Right atrium auricular region (tissue), 2 donors: ENCODE data around the gene TENT4B. TPM values are rescaled to one million over a fixed set of nuclear protein-coding genes. Genes with fewer than 3 reads are reported as not detected.

Experiments
- DNase-seq: peaks from one replicate; pipeline ENCODE4 v3.0.0-alpha.2; 2019; ENCODE audit warnings: low spot score
- H3K27ac ChIP-seq, 2 donors: fragments of 200-600 bp; sonication (generic); 1 replicate in 1 of 2; 2 replicates in 1 of 2; pipeline ENCODE4 v1.5.1; 2016 to 2019
- H3K27me3 ChIP-seq, 2 donors: fragments of 200-600 bp; sonication (generic); one replicate each; pipeline versions ENCODE4 v1.5.1 to v1.6.0; 2017 to 2019
- H3K36me3 ChIP-seq: fragments of 200-600 bp; sonication (generic); one replicate; pipeline ENCODE4 v1.5.1; 2016
- H3K4me1 ChIP-seq, 2 donors: fragments of 200-600 bp; sonication (generic); one replicate each; pipeline versions ENCODE4 v1.5.1 to v1.6.0; 2017 to 2019
- H3K4me3 ChIP-seq, 2 donors: fragments of 200-600 bp; sonication (generic); 1 replicate in 1 of 2; 2 replicates in 1 of 2; pipeline ENCODE4 v1.5.1; 2017 to 2019; ENCODE audit warnings: mild to moderate bottlenecking in 1 of 2, moderate library complexity in 1 of 2
- H3K9me3 ChIP-seq, 2 donors: fragments of 200-600 bp; sonication (generic); one replicate each; pipeline ENCODE4 v1.5.1; 2019
- CTCF ChIP-seq, 2 donors: fragments of 200-600 bp; sonication (generic); IDR thresholded peaks; one replicate each; pipeline ENCODE4 v1.5.1; 2019; ENCODE audit warnings: antibody characterized with exemption in 2 of 2
- total RNA-seq, 2 donors: library from RNA; depleted of rRNA; stranded (reverse); fragments of >200 nt; gene quantifications; one replicate each; pipeline ENCODE4 v1.1.0, GENCODE V29; 2016

TENT4B gene
- total RNA-seq, 2 donors from 2014 or later, result 5.0 to 6.1 TPM

- DNase-seq, result no peak
- TF ChIP-seq CTCF (IDR thresholded peaks at IDR 0.05), result no peak
- H3K9me3 ChIP-seq, result no peaks in the 10 kb centered on the region
- no peak overlapping the region for H3K27ac ChIP-seq
- H3K27me3 ChIP-seq, result no peaks in the 10 kb centered on the region
- no peak overlapping the region for H3K4me3 ChIP-seq
- peaks cover 34% of the 10 kb centered on the region for H3K36me3 ChIP-seq
- H3K4me1 ChIP-seq, result peaks cover 0 to 3% of the 10 kb centered on the region in 2 donors
Measured at GRCh38 chr16:50215680-50216079, 62.6 kb downstream of the TENT4B start.

- H3K27ac ChIP-seq, result no peak overlapping the region
- TF ChIP-seq CTCF (IDR thresholded peaks at IDR 0.05), result no peak
- H3K36me3 ChIP-seq, result peaks cover 34% of the 10 kb centered on the region
- DNase-seq, result no peak
- H3K27me3 ChIP-seq, result no peaks in the 10 kb centered on the region
- H3K4me1 ChIP-seq, result no peaks in the 10 kb centered on the region
- H3K4me3 ChIP-seq, result no peak overlapping the region
- no peaks in the 10 kb centered on the region for H3K9me3 ChIP-seq
Measured at GRCh38 chr16:50216231-50216630, 63.1 kb downstream of the TENT4B start.

- no peak for TF ChIP-seq CTCF (IDR thresholded peaks at IDR 0.05)
- H3K4me1 ChIP-seq, result no peaks in the 10 kb centered on the region
- peaks cover 30% of the 10 kb centered on the region for H3K36me3 ChIP-seq
- no peak for DNase-seq
- no peak overlapping the region for H3K4me3 ChIP-seq
- no peaks in the 10 kb centered on the region for H3K27me3 ChIP-seq
- no peak overlapping the region for H3K27ac ChIP-seq
- H3K9me3 ChIP-seq, result no peaks in the 10 kb centered on the region
Measured at GRCh38 chr16:50219402-50219975, 66.4 kb downstream of the TENT4B start.

DNA sequence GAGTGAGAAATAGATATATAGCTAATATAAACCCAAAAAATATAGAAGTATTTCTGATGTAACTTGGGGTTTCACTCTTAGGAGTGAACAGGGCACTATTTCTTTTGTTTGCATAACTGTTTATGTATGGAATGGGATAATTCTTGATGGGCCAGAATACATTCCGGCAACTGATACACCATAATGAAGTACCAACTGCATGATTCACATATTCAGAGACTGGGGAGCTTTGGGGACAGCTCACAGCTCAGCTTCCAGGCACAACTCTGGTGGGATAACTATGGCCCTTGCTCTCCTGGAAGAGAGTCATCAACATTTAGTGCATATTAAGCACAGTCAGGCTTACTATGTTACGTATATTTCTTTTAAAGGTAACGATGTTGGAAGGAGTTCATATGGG lies 71.2 kb downstream of the TENT4B start:
- no peaks in the 10 kb centered on the region for H3K27me3 ChIP-seq
- no peaks in the 10 kb centered on the region for H3K9me3 ChIP-seq
- no peak overlapping the region for H3K27ac ChIP-seq
- no peak for DNase-seq
- H3K4me1 ChIP-seq, result no peaks in the 10 kb centered on the region
- no peak overlapping the region for H3K4me3 ChIP-seq
- peaks cover 35% of the 10 kb centered on the region for H3K36me3 ChIP-seq
- no peak for TF ChIP-seq CTCF (IDR thresholded peaks at IDR 0.05)

DNA sequence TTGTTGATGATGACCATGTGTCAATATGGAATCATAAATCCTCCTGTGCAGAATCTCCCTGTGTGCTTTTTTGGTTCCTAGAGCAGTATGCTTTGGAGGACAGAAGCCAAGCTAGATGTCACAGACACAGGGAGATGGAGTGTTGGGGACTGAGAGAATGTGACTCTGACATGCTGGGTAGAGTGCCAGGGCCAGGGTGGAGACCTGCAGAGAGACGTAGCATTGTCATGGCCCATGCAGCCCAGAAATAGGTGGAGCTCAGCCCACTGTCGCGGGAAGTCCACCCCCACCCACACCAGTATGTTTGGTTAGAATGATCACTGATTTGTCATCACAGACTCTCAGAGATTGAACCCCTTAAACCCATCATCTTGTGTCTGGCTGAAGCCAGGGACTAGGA lies 74.0 kb downstream of the TENT4B start:
- Histone ChIP-seq H3K9me3 (no peaks in the 10 kb centered on the region), H3K27me3 (no peaks in the 10 kb centered on the region), H3K4me3 (no peak overlapping the region), H3K27ac (no peak overlapping the region), H3K4me1 (no peaks in the 10 kb centered on the region), H3K36me3 (peaks cover 36% of the 10 kb centered on the region)
- no peak for DNase-seq
- TF ChIP-seq CTCF (IDR thresholded peaks at IDR 0.05), result no peak

GRCh38 chr16:50227665-50228064 lies 74.6 kb downstream of the TENT4B start:
- H3K27me3 ChIP-seq, result no peaks in the 10 kb centered on the region
- no peak overlapping the region for H3K4me3 ChIP-seq

More at GRCh38 chr16:50227665-50228064, 74.6 kb downstream of the TENT4B start:
- no peak overlapping the region for H3K27ac ChIP-seq
- no peaks in the 10 kb centered on the region for H3K4me1 ChIP-seq
- no peaks in the 10 kb centered on the region for H3K9me3 ChIP-seq
- no peak for TF ChIP-seq CTCF (IDR thresholded peaks at IDR 0.05)
- no peak for DNase-seq
- H3K36me3 ChIP-seq, result peaks cover 36% of the 10 kb centered on the region
